NK-92 treated with Interleukin-12 subunit alpha and Interleukin-12 subunit beta, amount 100 ng/mL, for 24 hours (cell line): ENCODE measurements around the gene WDR45B.
"Not testable (repeated sequence)": the region's sequence is repeated elsewhere in the genome, so short reads cannot be mapped to it uniquely, and the experiment has no call there.

Experiments used
- DNase-seq: peaks from one replicate; lab custom pipeline; 2025; lab: John Stamatoyannopoulos, UW

The WDR45B gene

GRCh38 chr17:82657926-82658325 is 9.7 kb upstream of the WDR45B start:
- no peak for DNase-seq

GRCh38 chr17:82656266-82656665 is 8.0 kb upstream of the WDR45B start:
- DNase-seq: no peak

GRCh38 chr17:82655523-82655922 is 7.3 kb upstream of the WDR45B start:
- DNase-seq: no peak

- no peak for DNase-seq
Observed at GRCh38 chr17:82655038-82655479, 6.8 kb upstream of the WDR45B start.

- not testable (repeated sequence) for DNase-seq
Observed at GRCh38 chr17:82654611-82655010, 6.4 kb upstream of the WDR45B start.

GRCh38 chr17:82653651-82654528 is 5.6 kb upstream of the WDR45B start:
- DNase-seq: no peak

- no peak for DNase-seq
Observed at GRCh38 chr17:82650723-82651122, 2.5 kb upstream of the WDR45B start.

GRCh38 chr17:82649501-82650261 is 1.4 kb upstream of the WDR45B start:
- no peak for DNase-seq

GRCh38 chr17:82648742-82649331 is 593 bp upstream of the WDR45B start:
- DNase-seq: no peak

GRCh38 chr17:82647593-82648164 is 565 bp downstream of the WDR45B start:
- DNase-seq: no peak

- DNase-seq: no peak
Observed at GRCh38 chr17:82645516-82645915, 2.7 kb downstream of the WDR45B start.

GRCh38 chr17:82644148-82644547 is 4.1 kb downstream of the WDR45B start:
- DNase-seq: no peak

GRCh38 chr17:82642022-82642421 is 6.2 kb downstream of the WDR45B start:
- DNase-seq: no peak

GRCh38 chr17:82640036-82640435 is 8.2 kb downstream of the WDR45B start:
- no peak for DNase-seq

GRCh38 chr17:82639628-82640027 is 8.6 kb downstream of the WDR45B start:
- no peak for DNase-seq

- no peak for DNase-seq
Observed at GRCh38 chr17:82638183-82638773, 10.0 kb downstream of the WDR45B start.

GRCh38 chr17:82636626-82637598 is 11.3 kb downstream of the WDR45B start:
- DNase-seq: no peak

GRCh38 chr17:82633343-82633742 is 14.9 kb downstream of the WDR45B start:
- DNase-seq: no peak

- no peak for DNase-seq
Observed at GRCh38 chr17:82632451-82632850, 15.8 kb downstream of the WDR45B start.

- DNase-seq: no peak
Observed at GRCh38 chr17:82631544-82631943, 16.7 kb downstream of the WDR45B start.

- no peak for DNase-seq
Observed at GRCh38 chr17:82630212-82630611, 18.0 kb downstream of the WDR45B start.
